Uterus (tissue), 4 donors: ENCODE results near the gene EIPR1. TPM values are rescaled to one million over a fixed set of nuclear protein-coding genes. Genes with fewer than 3 reads are reported as not detected.

Experiments used
- DNase-seq, 2 donors: peaks; one replicate each; pipeline ENCODE4 v3.0.0-alpha.2; 2019 to 2020
- H3K27ac ChIP-seq, 2 donors: fragments of 200-600 bp; sonication (generic); 1 replicate in 1 of 2; 2 replicates in 1 of 2; pipeline ENCODE4 v1.5.1; 2016 to 2018
- H3K27me3 ChIP-seq, 2 donors: fragments of 200-600 bp; sonication (generic); one replicate each; pipeline ENCODE4 v1.5.1; 2018 to 2019; ENCODE audit warnings: control low read depth in 1 of 2
- H3K36me3 ChIP-seq, 2 donors: fragments of 200-600 bp; sonication (generic); one replicate each; pipeline ENCODE4 v1.5.1; 2019; ENCODE audit warnings: control low read depth in 1 of 2
- H3K4me1 ChIP-seq, 2 donors: fragments of 200-600 bp; sonication (generic); one replicate each; pipeline ENCODE4 v1.5.1; 2018 to 2019; ENCODE audit warnings: control low read depth in 1 of 2
- H3K4me3 ChIP-seq, 2 donors: fragments of 200-600 bp; sonication (generic); 1 replicate in 1 of 2; 2 replicates in 1 of 2; pipeline ENCODE4 v1.5.1; 2018 to 2019; ENCODE audit warnings: mild to moderate bottlenecking in 1 of 2
- H3K9me3 ChIP-seq, 2 donors: fragments of 200-600 bp; sonication (generic); one replicate each; pipeline ENCODE4 v1.5.1; 2019; ENCODE audit warnings: control low read depth in 1 of 2
- CTCF ChIP-seq, 4 experiments: fragments of 200-600 bp in 2 of 4; fragments of 450-650 bp in 2 of 4; sonication (generic) in 2 of 4; IDR thresholded peaks; one replicate each; pipeline ENCODE4 v1.5.1; 2016 to 2019; ENCODE audit warnings: antibody characterized with exemption in 4 of 4, mild to moderate bottlenecking in 2 of 4, moderate library complexity in 1 of 4
- POLR2A ChIP-seq, 2 donors: fragments of 450-650 bp; IDR thresholded peaks; one replicate each; pipeline ENCODE4 v1.6.1; 2016; ENCODE audit warnings: antibody characterized with exemption in 2 of 2, mild to moderate bottlenecking in 1 of 2, moderate library complexity in 1 of 2
- intact Hi-C: fragments of 100-400 bp; cut with DNase I; formaldehyde crosslinking; loops from one replicate; pipeline ENCODE4 v1.15.1; 2023; ENCODE audit warnings: low total_unique reads
- total RNA-seq, 4 donors: library from RNA; depleted of rRNA in 3 of 4; stranded (reverse); fragments of >200 nt in 3 of 4; gene quantifications; one replicate each; pipeline versions ENCODE4 v1.1.0 to v1.2.4, GENCODE V29; 2014 to 2023
- donor health status: DM: yes; HTN: yes; CAD: no.

The EIPR1 gene
- total RNA-seq, 4 donors from 2014 or later: 0.59 to 28.9 (median 20.4) TPM

DNA sequence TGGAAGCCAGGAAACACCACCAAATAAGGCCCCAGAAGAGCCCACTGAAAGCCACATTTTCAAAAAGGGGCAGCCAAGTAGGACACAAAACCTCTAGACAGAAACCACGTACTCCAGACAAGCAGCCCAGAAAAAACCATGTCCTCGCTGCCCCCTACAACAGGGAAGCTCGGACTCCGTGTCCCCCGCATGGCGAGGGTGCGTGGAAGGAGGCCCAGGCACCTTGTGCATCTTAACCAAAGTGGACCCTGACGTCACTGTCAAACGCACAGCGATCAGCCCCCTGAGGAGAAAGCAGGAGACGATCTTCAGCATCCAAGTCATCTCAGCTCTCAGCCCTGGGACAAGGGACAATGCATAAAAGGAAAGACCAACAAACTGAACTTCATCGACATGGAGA, 168.4 kb downstream of the EIPR1 start:
- intact Hi-C loops: loop anchor here (2.0 kb wide), 1 partner anchor 22 kb away; no protein-coding TSS in a partner anchor
- TF ChIP-seq CTCF (IDR thresholded peaks at IDR 0.05) (no peak), POLR2A (IDR thresholded peaks at IDR 0.05) (no peak)
- H3K4me1 ChIP-seq: no peaks in the 10 kb centered on the region
- H3K27me3 ChIP-seq: no peaks in the 10 kb centered on the region
- H3K27ac ChIP-seq: no peak overlapping the region
- no peaks in the 10 kb centered on the region for H3K36me3 ChIP-seq
- peaks cover 0 to 2% of the 10 kb centered on the region in 2 donors for H3K9me3 ChIP-seq
- no peak for DNase-seq
- H3K4me3 ChIP-seq: no peak overlapping the region

GRCh38 chr2:3208591-3208990, 169.0 kb downstream of the EIPR1 start:
- TF ChIP-seq CTCF (IDR thresholded peaks at IDR 0.05) (no peak), POLR2A (IDR thresholded peaks at IDR 0.05) (no peak)
- Histone ChIP-seq H3K4me3 (no peak overlapping the region), H3K4me1 (no peaks in the 10 kb centered on the region), H3K27ac (no peak overlapping the region), H3K36me3 (no peaks in the 10 kb centered on the region), H3K27me3 (no peaks in the 10 kb centered on the region), H3K9me3 (peaks cover 0 to 2% of the 10 kb centered on the region in 2 donors)
- DNase-seq: no peak
- intact Hi-C loops: loop anchor here (2.0 kb wide), 1 partner anchor 22 kb away; no protein-coding TSS in a partner anchor

- Histone ChIP-seq H3K4me3 (no peak overlapping the region), H3K27me3 (no peaks in the 10 kb centered on the region), H3K4me1 (no peaks in the 10 kb centered on the region), H3K9me3 (peaks cover 0 to 2% of the 10 kb centered on the region in 2 donors), H3K27ac (no peak overlapping the region), H3K36me3 (no peaks in the 10 kb centered on the region)
- TF ChIP-seq POLR2A (IDR thresholded peaks at IDR 0.05) (no peak), CTCF (IDR thresholded peaks at IDR 0.05) (no peak)
- no peak for DNase-seq
- intact Hi-C loops: loop anchor here (2.0 kb wide), 1 partner anchor 21 kb away; no protein-coding TSS in a partner anchor
Observed at GRCh38 chr2:3208179-3208578, 169.4 kb downstream of the EIPR1 start.

DNA sequence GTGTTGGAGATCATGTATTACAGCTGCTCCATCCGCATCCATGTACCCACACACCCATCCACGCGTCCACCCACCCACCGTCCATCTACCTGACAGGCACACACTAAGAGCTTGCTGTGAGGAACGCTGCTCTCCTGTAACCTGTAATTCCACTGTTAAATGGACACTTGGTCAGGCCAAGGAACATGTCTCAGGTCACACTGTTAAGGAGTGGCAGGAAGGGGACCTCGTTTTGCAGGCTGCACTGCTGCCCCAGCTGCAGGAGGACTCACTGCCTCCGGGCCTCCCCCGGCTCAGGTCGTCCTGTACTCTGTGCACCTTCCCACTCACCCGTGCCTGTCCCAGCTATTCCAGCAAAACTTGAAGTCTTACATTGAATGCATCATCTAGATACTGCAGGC, 170.5 kb downstream of the EIPR1 start:
- Histone ChIP-seq H3K9me3 (peaks cover 0 to 2% of the 10 kb centered on the region in 2 donors), H3K27me3 (no peaks in the 10 kb centered on the region), H3K27ac (no peak overlapping the region), H3K4me1 (no peaks in the 10 kb centered on the region), H3K36me3 (no peaks in the 10 kb centered on the region), H3K4me3 (no peak overlapping the region)
- intact Hi-C loops: no loop called here
- DNase-seq: no peak
- no peak for TF ChIP-seq POLR2A (IDR thresholded peaks at IDR 0.05)
- no peak for TF ChIP-seq CTCF (IDR thresholded peaks at IDR 0.05)

DNA sequence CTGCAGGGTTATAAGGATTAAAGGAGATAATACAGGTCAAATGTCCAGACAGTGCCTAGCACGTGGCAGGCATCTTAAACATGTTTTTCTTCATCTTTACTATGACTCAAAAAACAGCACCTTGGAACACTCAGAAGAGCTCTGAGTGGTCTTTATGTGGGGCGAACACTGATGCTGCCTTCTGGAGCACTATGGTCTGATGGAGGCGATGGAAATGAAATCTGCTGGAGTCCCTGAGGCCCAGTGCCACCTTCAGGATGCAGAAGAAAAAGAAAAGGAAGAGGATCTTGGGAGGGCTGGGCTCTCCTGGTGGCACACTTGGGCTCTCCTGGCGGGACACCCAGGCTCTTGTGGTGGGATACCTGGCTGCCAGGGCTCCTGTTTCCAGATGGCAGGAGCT, 171.8 kb downstream of the EIPR1 start:
- intact Hi-C loops: no loop called here
- H3K36me3 ChIP-seq: no peaks in the 10 kb centered on the region
- no peaks in the 10 kb centered on the region for H3K4me1 ChIP-seq
- TF ChIP-seq CTCF (IDR thresholded peaks at IDR 0.05) (no peak), POLR2A (IDR thresholded peaks at IDR 0.05) (no peak)
- DNase-seq: no peak
- H3K9me3 ChIP-seq: peaks cover 0 to 2% of the 10 kb centered on the region in 2 donors
- H3K27ac ChIP-seq: no peak overlapping the region
- H3K4me3 ChIP-seq: no peak overlapping the region
- H3K27me3 ChIP-seq: no peaks in the 10 kb centered on the region
